CD4-positive, alpha-beta T cell (primary cell): ENCODE measurements around the gene FYN. TPM values are rescaled to one million over a fixed set of nuclear protein-coding genes. Genes with fewer than 3 reads are reported as not detected.

Experiments
- ATAC-seq: fragments of 200-7000 bp; cut with Tn5 transposase; one replicate; pipeline ENCODE4 v1.10.0; 2022; ENCODE audit warnings: mild to moderate bottlenecking; ENCODE audit not compliant: poor library complexity
- CTCF ChIA-PET: fragments of 350-600 bp; sonication (Branson Sonifier 250); formaldehyde crosslinking; loops from one replicate; lab custom pipeline; 2021; ENCODE audit warnings: antibody characterized with exemption, inconsistent platforms; lab: Charles Lee
- POLR2A ChIA-PET: fragments of 350-600 bp; sonication (Branson Sonifier 250); formaldehyde crosslinking; loops from one replicate; lab custom pipeline; 2021; ENCODE audit warnings: antibody characterized with exemption, inconsistent platforms; lab: Charles Lee
- DNase-seq, 14 experiments: peaks; one replicate each; pipeline ENCODE4 v3.0.0-alpha.2; 2013 to 2020; ENCODE audit warnings: mixed read lengths in 2 of 14
- H3K27ac ChIP-seq, 2 donors: one replicate each; pipeline versions ENCODE4 v1.5.1 to v1.7.0; 2013; ENCODE audit warnings: low read length in 2 of 2, low read depth in 1 of 2, mild to moderate bottlenecking in 1 of 2
- H3K27me3 ChIP-seq, 2 experiments: 1 replicate in 1 of 2; 2 replicates in 1 of 2; pipeline versions ENCODE4 v1.6.1 to v1.7.0; 2013; ENCODE audit warnings: low read length in 2 of 2, control low read depth in 1 of 2, mild to moderate bottlenecking in 1 of 2, moderate library complexity in 1 of 2; ENCODE audit not compliant: insufficient read depth in 2 of 2, control insufficient read depth in 1 of 2
- H3K36me3 ChIP-seq: one replicate; pipeline ENCODE4 v1.6.1; 2013; ENCODE audit warnings: low read length, control low read depth; ENCODE audit not compliant: insufficient read depth
- H3K4me1 ChIP-seq: one replicate; pipeline ENCODE4 v1.6.1; 2013; ENCODE audit warnings: low read length, control low read depth; ENCODE audit not compliant: insufficient read depth
- H3K4me3 ChIP-seq: one replicate; pipeline ENCODE4 v1.5.1; 2013; ENCODE audit warnings: mild to moderate bottlenecking, low read length, moderate library complexity
- H3K9me3 ChIP-seq, 2 experiments: 1 replicate in 1 of 2; 2 replicates in 1 of 2; pipeline versions ENCODE4 v1.6.1 to v1.7.0; 2013; ENCODE audit warnings: low read length in 2 of 2, mild to moderate bottlenecking in 2 of 2, control low read depth in 1 of 2, moderate library complexity in 1 of 2; ENCODE audit not compliant: control insufficient read depth in 1 of 2, insufficient read depth in 1 of 2
- H3K27ac Mint-ChIP-seq: one replicate; pipeline ENCODE4 v1.8.0; 2020; ENCODE audit warnings: mixed read lengths
- H3K27me3 Mint-ChIP-seq: one replicate; pipeline ENCODE4 v1.8.0; 2021; ENCODE audit warnings: mixed read lengths
- H3K36me3 Mint-ChIP-seq: one replicate; pipeline ENCODE4 v1.8.0; 2021; ENCODE audit warnings: low read depth, mixed read lengths
- H3K4me1 Mint-ChIP-seq: one replicate; pipeline ENCODE4 v1.8.0; 2021; ENCODE audit warnings: low read depth, mixed read lengths
- H3K4me3 Mint-ChIP-seq: one replicate; pipeline ENCODE4 v1.8.0; 2020; ENCODE audit warnings: mild to moderate bottlenecking, mixed read lengths
- H3K9me3 Mint-ChIP-seq: one replicate; pipeline ENCODE4 v1.8.0; 2020; ENCODE audit warnings: mixed read lengths
- CTCF ChIP-seq: fragments of 200-600 bp; IDR thresholded peaks from one replicate; pipeline ENCODE4 v1.8.0; 2022; ENCODE audit warnings: antibody characterized with exemption, mild to moderate bottlenecking
- intact Hi-C, 2 experiments: fragments of 100-400 bp; cut with DNase I in 1 of 2; cut with micrococcal nuclease in 1 of 2; formaldehyde crosslinking; loops; one replicate each; pipeline versions ENCODE4 v1.15.1 to v1.9.0; 2023 to 2025; cut with DNase I, micrococcal nuclease
- total RNA-seq, 174 experiments: library from RNA in 2 of 174; stranded (reverse) in 2 of 174; gene quantifications; one replicate each; pipeline ENCODE4 v1.2.3 and lab custom pipeline; 2021 to 2026

The FYN gene
- total RNA-seq, 2 experiments from 2014 or later: 419 TPM

GRCh38 chr6:111775145-111775922 is 97.9 kb downstream of the FYN start:
- H3K36me3 Mint-ChIP-seq: peaks cover 82% of the 10 kb centered on the region
- ChIA-PET CTCF (interaction anchor here (1.3 kb wide), 1 partner anchor 49 kb away, joined by 3 read pairs; no protein-coding TSS in a partner anchor), POLR2A (interaction anchor here (0.6 to 3.9 kb wide), 6 partner anchors 11 to 43 kb away, joined by 3 to 17 read pairs (median 5); no protein-coding TSS in a partner anchor)
- intact Hi-C loops: loop anchor here in 1 of 2 experiments (10.0 kb wide), 1 partner anchor 51 kb away; no protein-coding TSS in a partner anchor
- H3K9me3 Mint-ChIP-seq: no peaks in the 10 kb centered on the region
- H3K36me3 ChIP-seq: peaks cover 51% of the 10 kb centered on the region
- no peak overlapping the region for H3K4me3 ChIP-seq
- H3K4me3 Mint-ChIP-seq: peak overlapping the region; percentile 28
- H3K27ac Mint-ChIP-seq: peak overlapping the region; percentile 84
- H3K4me1 ChIP-seq: peaks cover 77% of the 10 kb centered on the region
- no peak for TF ChIP-seq CTCF
- H3K27me3 ChIP-seq: no peaks in the 10 kb centered on the region
- peaks cover 0 to 5% of the 10 kb centered on the region in 2 experiments for H3K9me3 ChIP-seq
- peaks cover 89% of the 10 kb centered on the region for H3K4me1 Mint-ChIP-seq
- H3K27ac ChIP-seq: peak overlapping the region; percentile 42 to 48
- H3K27me3 Mint-ChIP-seq: no peaks in the 10 kb centered on the region
- no peak for ATAC-seq
- no peak for DNase-seq

DNA sequence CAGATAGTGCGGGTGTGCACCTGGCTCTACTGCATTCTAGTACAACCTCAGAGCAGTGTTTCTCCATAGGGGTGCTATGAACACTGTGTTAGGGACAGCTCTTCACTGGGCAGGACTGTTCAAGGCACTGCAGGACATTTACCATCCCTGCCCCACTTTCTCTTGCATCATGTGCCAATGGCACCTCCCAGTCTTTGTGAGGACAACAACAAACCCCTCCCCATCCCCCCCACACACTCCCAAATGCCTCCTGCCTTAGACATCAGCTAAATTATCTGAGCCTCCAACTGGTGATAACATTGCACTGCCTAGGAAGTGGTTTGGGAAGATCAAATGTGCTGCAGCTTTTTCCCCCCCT is 98.9 kb downstream of the FYN start:
- H3K4me1 Mint-ChIP-seq: peaks cover 89% of the 10 kb centered on the region
- Histone ChIP-seq H3K36me3 (peaks cover 45% of the 10 kb centered on the region), H3K9me3 (peaks cover 0 to 5% of the 10 kb centered on the region in 2 experiments), H3K27me3 (no peaks in the 10 kb centered on the region), H3K27ac (peak overlapping the region in 1 of 2 donors; percentile 33), H3K4me1 (peaks cover 78% of the 10 kb centered on the region), H3K4me3 (no peak overlapping the region)
- DNase-seq (no peak), ATAC-seq (peak; percentile 32)
- POLR2A ChIA-PET: interaction anchor here (1.0 to 3.9 kb wide), 5 partner anchors 9 to 30 kb away, joined by 3 to 17 read pairs (median 5); no protein-coding TSS in a partner anchor
- H3K9me3 Mint-ChIP-seq: no peaks in the 10 kb centered on the region
- intact Hi-C loops: loop anchor here in 1 of 2 experiments (10.0 kb wide), 1 partner anchor 50 kb away; no protein-coding TSS in a partner anchor
- CTCF ChIA-PET: interaction anchor here (1.2 to 1.4 kb wide), 3 partner anchors 9 to 96 kb away, joined by 3 to 4 read pairs (median 4); no protein-coding TSS in a partner anchor
- TF ChIP-seq CTCF: no peak
- H3K4me3 Mint-ChIP-seq: peak overlapping the region; percentile 6
- peak overlapping the region; percentile 84 for H3K27ac Mint-ChIP-seq
- peaks cover 81% of the 10 kb centered on the region for H3K36me3 Mint-ChIP-seq
- H3K27me3 Mint-ChIP-seq: no peaks in the 10 kb centered on the region

- peak overlapping the region; percentile 84 for H3K27ac Mint-ChIP-seq
- no peaks in the 10 kb centered on the region for H3K9me3 Mint-ChIP-seq
- intact Hi-C loops: loop anchor here in 1 of 2 experiments (10.0 kb wide), 1 partner anchor 49 kb away; no protein-coding TSS in a partner anchor
- no peak overlapping the region for H3K4me3 ChIP-seq
- H3K36me3 ChIP-seq: peaks cover 39% of the 10 kb centered on the region
- peak; percentile 66 for ATAC-seq
- CTCF ChIA-PET: interaction anchor here (1.2 to 1.4 kb wide), 3 partner anchors 10 to 96 kb away, joined by 3 to 4 read pairs (median 4); no protein-coding TSS in a partner anchor
- H3K27me3 ChIP-seq: no peaks in the 10 kb centered on the region
- DNase-seq: no peak
- H3K4me1 Mint-ChIP-seq: peaks cover 89% of the 10 kb centered on the region
- TF ChIP-seq CTCF: no peak
- peaks cover 73% of the 10 kb centered on the region for H3K4me1 ChIP-seq
- POLR2A ChIA-PET: interaction anchor here (0.7 to 1.8 kb wide), 4 partner anchors 10 to 30 kb away, joined by 3 to 5 read pairs (median 3); no protein-coding TSS in a partner anchor
- H3K27ac ChIP-seq: peak overlapping the region in 1 of 2 donors; percentile 33
- peaks cover 0 to 5% of the 10 kb centered on the region in 2 experiments for H3K9me3 ChIP-seq
- H3K36me3 Mint-ChIP-seq: peaks cover 78% of the 10 kb centered on the region
- H3K27me3 Mint-ChIP-seq: no peaks in the 10 kb centered on the region
- peak overlapping the region; percentile 42 for H3K4me3 Mint-ChIP-seq
These were observed 99.5 kb downstream of the FYN start for GRCh38 chr6:111773501-111774345.
